Ovary (tissue), 9 donors: Measurements from ENCODE around the gene VASH2. TPM values are rescaled to one million over a fixed set of nuclear protein-coding genes. Genes with fewer than 3 reads are reported as not detected.

ENCODE experiments used
- DNase-seq, 5 donors: peaks; one replicate each; pipeline ENCODE4 v3.0.0-alpha.2; 2019 to 2020
- H3K27ac ChIP-seq, 2 donors: fragments of 200-600 bp; one replicate each; pipeline versions ENCODE4 v1.5.1 to v1.8.0; 2019 to 2022
- H3K27me3 ChIP-seq: fragments of 200-600 bp; one replicate; pipeline ENCODE4 v1.8.0; 2022
- H3K36me3 ChIP-seq: fragments of 200-600 bp; sonication (generic); one replicate; pipeline ENCODE4 v1.5.1; 2019
- H3K4me1 ChIP-seq: one replicate; pipeline ENCODE4 v1.8.1; 2013; ENCODE audit warnings: mild to moderate bottlenecking, moderate library complexity; ENCODE audit not compliant: insufficient read depth
- H3K4me3 ChIP-seq: fragments of 200-600 bp; sonication (generic); one replicate; pipeline ENCODE4 v1.5.1; 2017
- H3K9me3 ChIP-seq, 2 donors: fragments of 200-600 bp in 1 of 2; sonication (generic) in 1 of 2; one replicate each; pipeline versions ENCODE4 v1.5.1 to v1.8.1; 2013 to 2019; ENCODE audit warnings: mild to moderate bottlenecking in 1 of 2, moderate library complexity in 1 of 2
- EP300 ChIP-seq: sonication (generic); formaldehyde crosslinking; IDR thresholded peaks from one replicate; pipeline ENCODE4 v1.6.1; 2017; ENCODE audit warnings: antibody characterized with exemption
- POLR2A ChIP-seq: fragments of 450-650 bp; IDR thresholded peaks from one replicate; pipeline ENCODE4 v1.6.1; 2017; ENCODE audit warnings: antibody characterized with exemption, mild to moderate bottlenecking, moderate library complexity
- WGBS, 3 donors: extraction: QIAGEN DNeasy Blood & Tissue Kit in 1 of 3; methylation state at CpG; one replicate each; pipeline versions ENCODE4 v1.1.5 to v1.1.7; 2013 to 2017; 5-methylcytosine and 5-hydroxymethylcytosine counted together
- intact Hi-C, 4 donors: fragments of 100-400 bp; cut with DNase I; formaldehyde crosslinking; loops; one replicate each; pipeline versions ENCODE4 v1.11.0 to v1.15.1; 2022 to 2023
- polyA plus RNA-seq, 2 donors: library from polyadenylated mRNA; stranded (reverse); fragments of 200-250 nt in 1 of 2; fragments of 350-450 nt in 1 of 2; fragmentation: Illumina TruSeq in 1 of 2; extraction: RNeasy Lipid Tissue Mini Kit (QIAGEN cat#74804) in 1 of 2; gene quantifications; one replicate each; pipeline ENCODE4 v1.2.3, GENCODE V29; 2013 to 2014
- total RNA-seq, 7 donors: library from RNA; depleted of rRNA in 2 of 7; stranded (reverse); fragments of >200 nt in 2 of 7; fragmentation: NEBNext Ultra II Directional in 3 of 7; extraction: Animal tissue kit (Norgen Biotek cat#: 25700) in 3 of 7; gene quantifications; one replicate each; pipeline versions ENCODE4 v1.1.0 to v1.2.4, GENCODE V29; 2016 to 2023
- TF ChIP-seq, protein P1 (sequence below), 3 donors: fragments of 450-650 bp in 2 of 3; fragments of 200-600 bp in 1 of 3; IDR thresholded peaks; one replicate each; pipeline versions ENCODE4 v1.5.1 to v1.8.0; 2016 to 2022; ENCODE audit warnings: antibody characterized with exemption in 3 of 3, mild to moderate bottlenecking in 1 of 3
- donor health status: DM: no; HTN: no; CAD: no; lungs with moderate emphysema.
- donor health status: DM: no; HTN: no; CAD: no.
- donor health status: Bipolar disorder and iron deficiency.
- donor health status: DM: yes; HTN: yes; CAD: no.
- donor health status: DM: no; HTN: no; CAD: no.
- donor health status: DM: yes; HTN: yes; CAD: no.

VASH2 gene
- total and polyA plus RNA-seq, 9 donors, result 0.28 to 2.1 (median 0.83) TPM

DNA sequence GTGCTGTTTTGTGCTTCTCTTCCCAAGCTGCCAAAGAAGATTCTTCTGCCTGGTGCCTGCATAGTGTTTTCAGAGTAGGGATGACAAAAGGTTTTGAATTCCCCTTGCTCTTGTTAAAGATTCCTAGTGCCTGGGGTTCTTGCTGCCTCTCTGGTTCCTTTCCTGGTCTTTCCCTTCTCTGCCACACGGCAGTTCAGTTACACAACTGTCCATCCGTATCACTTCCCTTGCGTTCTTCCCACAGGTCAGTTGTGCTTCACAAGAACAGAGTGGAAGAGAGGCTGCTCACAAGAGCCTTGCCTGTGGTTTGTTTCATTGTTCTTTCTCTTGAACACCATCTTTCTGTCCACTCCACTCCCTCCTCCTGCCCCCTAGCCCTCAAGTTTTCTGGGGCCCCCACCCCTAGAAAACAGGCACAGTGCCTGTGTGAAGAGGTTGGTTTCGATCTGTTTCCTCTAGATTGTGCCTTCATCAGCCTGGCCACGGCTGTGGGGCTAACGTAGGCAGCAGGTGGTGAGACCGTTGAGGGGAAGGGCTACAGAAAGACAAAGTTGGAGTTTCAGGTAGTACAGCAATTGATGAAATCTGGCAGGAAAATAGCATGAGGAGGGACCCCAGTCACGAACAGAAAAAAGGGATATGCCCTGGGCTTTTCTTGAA is 5.8 kb downstream of the VASH2 start:
- H3K36me3 ChIP-seq, result no peaks in the 10 kb centered on the region
- TF ChIP-seq POLR2A, result no peak
- TF ChIP-seq, protein P1, sequence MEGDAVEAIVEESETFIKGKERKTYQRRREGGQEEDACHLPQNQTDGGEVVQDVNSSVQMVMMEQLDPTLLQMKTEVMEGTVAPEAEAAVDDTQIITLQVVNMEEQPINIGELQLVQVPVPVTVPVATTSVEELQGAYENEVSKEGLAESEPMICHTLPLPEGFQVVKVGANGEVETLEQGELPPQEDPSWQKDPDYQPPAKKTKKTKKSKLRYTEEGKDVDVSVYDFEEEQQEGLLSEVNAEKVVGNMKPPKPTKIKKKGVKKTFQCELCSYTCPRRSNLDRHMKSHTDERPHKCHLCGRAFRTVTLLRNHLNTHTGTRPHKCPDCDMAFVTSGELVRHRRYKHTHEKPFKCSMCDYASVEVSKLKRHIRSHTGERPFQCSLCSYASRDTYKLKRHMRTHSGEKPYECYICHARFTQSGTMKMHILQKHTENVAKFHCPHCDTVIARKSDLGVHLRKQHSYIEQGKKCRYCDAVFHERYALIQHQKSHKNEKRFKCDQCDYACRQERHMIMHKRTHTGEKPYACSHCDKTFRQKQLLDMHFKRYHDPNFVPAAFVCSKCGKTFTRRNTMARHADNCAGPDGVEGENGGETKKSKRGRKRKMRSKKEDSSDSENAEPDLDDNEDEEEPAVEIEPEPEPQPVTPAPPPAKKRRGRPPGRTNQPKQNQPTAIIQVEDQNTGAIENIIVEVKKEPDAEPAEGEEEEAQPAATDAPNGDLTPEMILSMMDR (IDR thresholded peaks at IDR 0.05), result no peak
- H3K27ac ChIP-seq, result no peak overlapping the region
- no peaks in the 10 kb centered on the region for H3K4me1 ChIP-seq
- H3K4me3 ChIP-seq, result no peak overlapping the region
- intact Hi-C loops, result no loop called here
- no peak for DNase-seq
- 89 to 93% (median 90%) methylated on average over 8 of the region's 8 CpGs for WGBS, 3 donors
- H3K9me3 ChIP-seq, result no peaks in the 10 kb centered on the region
- H3K27me3 ChIP-seq, result no peaks in the 10 kb centered on the region

DNA sequence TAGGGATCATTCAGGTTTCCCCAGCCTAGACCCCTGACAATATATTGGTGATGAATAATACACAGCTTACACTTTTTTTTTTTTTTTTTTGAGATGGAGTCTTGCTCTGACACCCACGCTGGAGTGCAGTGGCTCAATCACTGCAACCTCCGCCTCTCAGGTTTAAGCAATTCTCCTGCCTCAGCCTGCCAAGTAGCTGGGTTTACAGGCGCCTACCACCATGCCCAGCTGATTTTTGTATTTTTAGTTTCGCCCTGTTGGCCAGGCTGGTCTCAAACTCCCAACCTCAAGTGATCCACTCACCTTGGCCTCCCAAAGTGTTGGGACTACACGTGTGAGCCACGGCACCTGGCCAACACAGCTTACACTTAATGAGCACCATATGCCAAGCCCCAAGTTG is 7.2 kb downstream of the VASH2 start:
- intact Hi-C loops, result no loop called here

DNA sequence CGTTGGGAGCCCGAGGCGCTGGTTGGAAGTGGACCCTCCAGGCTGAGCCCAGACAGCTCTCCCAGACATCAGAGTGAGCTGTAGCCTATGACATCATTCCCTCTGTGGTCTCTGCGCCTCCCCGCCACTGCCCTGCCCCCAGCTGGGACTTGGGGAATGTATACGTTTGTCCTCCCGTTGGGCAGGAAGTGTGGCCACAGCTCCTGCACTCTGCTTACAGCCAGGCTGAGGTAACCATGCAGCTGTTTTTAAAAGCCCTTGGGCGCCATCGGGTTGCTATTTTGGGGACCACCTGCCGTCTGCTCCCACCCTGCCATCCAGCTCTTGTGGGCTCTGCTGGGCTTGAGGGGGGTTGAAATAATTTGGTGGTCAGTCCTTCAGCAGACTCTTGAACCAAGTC is 7.8 kb downstream of the VASH2 start:
- no peak for DNase-seq
- Histone ChIP-seq H3K36me3 (no peaks in the 10 kb centered on the region), H3K4me1 (no peaks in the 10 kb centered on the region), H3K9me3 (no peaks in the 10 kb centered on the region), H3K4me3 (no peak overlapping the region), H3K27me3 (no peaks in the 10 kb centered on the region), H3K27ac (no peak overlapping the region)
- TF ChIP-seq POLR2A (no peak), EP300 (no peak)
- TF ChIP-seq, protein P1 (IDR thresholded peaks at IDR 0.05), result no peak
- intact Hi-C loops, result no loop called here
- WGBS, 3 donors, result 79 to 86% (median 85%) methylated on average over 9 to 10 of the region's 10 CpGs

More for the DNA sequence above, 7.2 kb downstream of the VASH2 start:
- no peak for DNase-seq
- Histone ChIP-seq H3K27ac (no peak overlapping the region), H3K36me3 (no peaks in the 10 kb centered on the region), H3K4me3 (no peak overlapping the region), H3K9me3 (no peaks in the 10 kb centered on the region), H3K27me3 (no peaks in the 10 kb centered on the region), H3K4me1 (no peaks in the 10 kb centered on the region)
- no peak for TF ChIP-seq EP300
- no peak for TF ChIP-seq POLR2A
- TF ChIP-seq, protein P1 (IDR thresholded peaks at IDR 0.05), result no peak
- 95% methylated on average over 6 of the region's 6 CpGs for WGBS, 3 donors

DNA sequence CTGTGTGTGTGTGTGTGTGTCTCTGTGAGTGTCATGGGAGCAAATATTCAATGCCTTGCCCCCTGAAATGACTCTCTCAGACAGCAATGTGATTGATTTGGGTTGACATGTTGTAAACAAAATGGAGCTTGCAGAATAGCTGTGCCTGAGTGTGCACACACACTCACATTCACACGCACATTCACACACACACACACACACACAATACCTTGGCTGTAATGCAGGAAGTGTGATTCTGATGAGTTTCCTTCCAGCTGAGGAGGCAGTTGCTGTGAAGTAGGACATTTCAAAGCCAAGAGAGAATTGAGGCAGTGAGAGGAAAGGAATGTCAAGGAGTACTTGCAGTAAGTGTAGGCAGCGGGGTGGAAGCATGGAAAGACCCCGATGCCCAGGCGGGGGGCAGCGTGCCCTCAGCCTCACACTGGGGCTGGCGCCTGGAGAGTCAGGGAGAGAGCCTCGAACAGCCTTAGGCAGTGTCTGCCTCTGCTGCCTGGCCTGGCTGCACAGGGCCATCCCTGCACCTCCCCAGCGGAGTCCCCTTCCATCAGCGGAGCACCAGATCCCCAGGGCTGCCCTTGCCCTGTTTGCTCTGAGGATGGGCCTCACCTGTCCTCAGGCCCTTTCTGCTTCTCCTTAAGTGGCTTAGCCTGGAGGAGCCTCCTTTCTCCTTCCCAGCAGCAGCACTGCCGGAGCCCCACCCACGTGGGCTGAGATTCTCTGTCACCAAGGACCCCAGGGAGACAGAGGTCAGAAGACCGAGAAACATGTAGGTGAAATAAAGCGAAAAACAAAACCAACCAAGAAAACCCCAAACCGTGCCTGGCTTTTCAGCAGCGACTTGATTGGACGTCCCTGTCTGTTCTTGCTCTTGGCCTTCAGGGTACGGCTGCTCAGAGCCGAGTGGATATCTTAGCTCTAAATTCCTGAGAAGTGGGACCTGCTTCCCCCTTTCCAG is 9.2 kb downstream of the VASH2 start:
- WGBS, 3 donors, result 88 to 94% (median 92%) methylated on average over 18 of the region's 18 CpGs
- H3K4me1 ChIP-seq, result no peaks in the 10 kb centered on the region
- no peak overlapping the region for H3K27ac ChIP-seq
- no peaks in the 10 kb centered on the region for H3K27me3 ChIP-seq
- intact Hi-C loops, result no loop called here
- no peaks in the 10 kb centered on the region for H3K9me3 ChIP-seq
- TF ChIP-seq EP300 (no peak), POLR2A (no peak)
- no peaks in the 10 kb centered on the region for H3K36me3 ChIP-seq
- DNase-seq, result no peak
- H3K4me3 ChIP-seq, result no peak overlapping the region

DNA sequence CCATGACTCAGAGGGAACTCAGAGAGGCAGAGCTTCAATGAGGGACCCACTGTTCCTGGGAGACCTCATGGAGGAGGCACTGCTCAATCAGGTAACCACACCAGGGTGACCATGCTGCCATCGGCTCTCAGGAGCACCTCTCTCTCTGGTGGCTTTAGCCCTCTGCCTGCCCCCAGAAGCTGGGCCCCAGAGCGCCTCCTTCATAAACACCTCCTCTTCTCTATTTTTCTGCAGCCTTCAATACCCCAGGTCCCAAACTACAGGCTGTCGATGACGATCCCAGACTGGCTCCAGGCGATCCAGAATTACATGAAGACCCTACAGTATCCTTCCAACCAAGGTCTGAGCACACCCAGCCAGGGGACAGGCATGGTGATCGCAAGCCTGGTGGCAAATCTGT is 10.6 kb downstream of the VASH2 start:
- WGBS, 3 donors, result 88 to 99% (median 95%) methylated on average over 6 of the region's 6 CpGs
- Histone ChIP-seq H3K4me1 (no peaks in the 10 kb centered on the region), H3K9me3 (no peaks in the 10 kb centered on the region), H3K4me3 (no peak overlapping the region), H3K27ac (no peak overlapping the region), H3K27me3 (no peaks in the 10 kb centered on the region), H3K36me3 (no peaks in the 10 kb centered on the region)
- TF ChIP-seq, protein P1 (IDR thresholded peaks at IDR 0.05), result no peak
- TF ChIP-seq EP300 (no peak), POLR2A (no peak)
- no peak for DNase-seq
- intact Hi-C loops, result no loop called here
